ENCODE measurements around the gene AWAT2. TPM values are rescaled to one million over a fixed set of nuclear protein-coding genes. Genes with fewer than 3 reads are reported as not detected.

The AWAT2 gene
- total and polyA plus RNA-seq, 5 experiments from 2014 or later, result not detected

DNA sequence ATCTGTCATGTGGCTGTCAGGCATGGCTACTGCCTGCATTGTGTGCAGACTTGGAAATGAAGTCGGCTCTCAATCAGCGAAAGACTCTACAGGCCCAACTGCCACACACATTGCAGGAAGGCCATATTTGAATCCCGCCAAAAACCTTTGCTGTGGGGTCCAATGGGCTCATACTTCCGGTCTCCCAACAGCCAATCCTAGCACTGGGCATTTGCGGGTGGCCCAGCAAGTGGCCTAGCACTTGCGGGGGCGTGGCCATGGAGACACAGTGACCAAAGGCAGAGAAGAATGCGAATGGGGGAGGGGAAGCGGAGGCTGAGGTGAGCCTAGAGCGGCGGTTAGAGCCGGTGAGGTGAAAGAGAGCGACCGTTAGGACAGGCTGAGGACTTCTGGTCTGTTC lies 12.3 kb upstream of the AWAT2 start, which contains the start of gene OTUD6A:
Gene OTUD6A (plus strand): TSS at position 382 of the 400 bp plus-strand sequence. CDS start 68 bp downstream, outside the sequence.
- H3K27me3 Mint-ChIP-seq, result peaks cover 0 to 21% (median 9%) of the 10 kb centered on the region in 5 donors
- peaks cover 0 to 2% (median 0%) of the 10 kb centered on the region in 9 donors for H3K9me3 Mint-ChIP-seq
- no peak for ATAC-seq

GRCh38 chrX:70054391-70054790 lies 4.7 kb upstream of the AWAT2 start:
- no peak for DNase-seq
- no peaks in the 10 kb centered on the region for H3K4me1 Mint-ChIP-seq
- POLR2A ChIA-PET, result no interaction called here
- H3K36me3 Mint-ChIP-seq, result no peaks in the 10 kb centered on the region
- no peaks in the 10 kb centered on the region for H3K9me3 Mint-ChIP-seq
- H3K4me3 Mint-ChIP-seq, result no peak overlapping the region
- H3K27me3 Mint-ChIP-seq, result peaks cover 0 to 16% (median 0%) of the 10 kb centered on the region in 5 donors
- ATAC-seq, result no peak
- H3K27ac Mint-ChIP-seq, result no peak overlapping the region

More for the DNA sequence above, 12.3 kb upstream of the AWAT2 start, which contains the start of gene OTUD6A:
- POLR2A ChIA-PET, result no interaction called here
- H3K4me1 Mint-ChIP-seq, result no peaks in the 10 kb centered on the region
- H3K36me3 Mint-ChIP-seq, result no peaks in the 10 kb centered on the region
- no peak within 1 kb of the TSS for H3K27ac Mint-ChIP-seq
- no peak for DNase-seq
- no peak within 1 kb of the TSS for H3K4me3 Mint-ChIP-seq

GRCh38 chrX:70052895-70053615 lies 3.3 kb upstream of the AWAT2 start:
- no peak for DNase-seq
- no peak overlapping the region for H3K4me3 Mint-ChIP-seq
- H3K36me3 Mint-ChIP-seq, result no peaks in the 10 kb centered on the region
- no peaks in the 10 kb centered on the region for H3K9me3 Mint-ChIP-seq
- POLR2A ChIA-PET, result no interaction called here
- no peak for ATAC-seq
- H3K27ac Mint-ChIP-seq, result no peak overlapping the region
- H3K27me3 Mint-ChIP-seq, result peaks cover 0 to 19% (median 2%) of the 10 kb centered on the region in 5 donors
- no peaks in the 10 kb centered on the region for H3K4me1 Mint-ChIP-seq

GRCh38 chrX:70049406-70049805 lies 332 bp downstream of the AWAT2 start:
- Mint-ChIP-seq H3K4me1 (no peaks in the 10 kb centered on the region), H3K4me3 (no peak overlapping the region), H3K9me3 (no peaks in the 10 kb centered on the region), H3K27me3 (peaks cover 0 to 12% (median 0%) of the 10 kb centered on the region in 5 donors), H3K27ac (no peak overlapping the region), H3K36me3 (no peaks in the 10 kb centered on the region)
- DNase-seq (no peak), ATAC-seq (no peak)
- POLR2A ChIA-PET, result no interaction called here

- DNase-seq, result no peak
Measured at GRCh38 chrX:70046978-70047377, 2.8 kb downstream of the AWAT2 start.

DNA sequence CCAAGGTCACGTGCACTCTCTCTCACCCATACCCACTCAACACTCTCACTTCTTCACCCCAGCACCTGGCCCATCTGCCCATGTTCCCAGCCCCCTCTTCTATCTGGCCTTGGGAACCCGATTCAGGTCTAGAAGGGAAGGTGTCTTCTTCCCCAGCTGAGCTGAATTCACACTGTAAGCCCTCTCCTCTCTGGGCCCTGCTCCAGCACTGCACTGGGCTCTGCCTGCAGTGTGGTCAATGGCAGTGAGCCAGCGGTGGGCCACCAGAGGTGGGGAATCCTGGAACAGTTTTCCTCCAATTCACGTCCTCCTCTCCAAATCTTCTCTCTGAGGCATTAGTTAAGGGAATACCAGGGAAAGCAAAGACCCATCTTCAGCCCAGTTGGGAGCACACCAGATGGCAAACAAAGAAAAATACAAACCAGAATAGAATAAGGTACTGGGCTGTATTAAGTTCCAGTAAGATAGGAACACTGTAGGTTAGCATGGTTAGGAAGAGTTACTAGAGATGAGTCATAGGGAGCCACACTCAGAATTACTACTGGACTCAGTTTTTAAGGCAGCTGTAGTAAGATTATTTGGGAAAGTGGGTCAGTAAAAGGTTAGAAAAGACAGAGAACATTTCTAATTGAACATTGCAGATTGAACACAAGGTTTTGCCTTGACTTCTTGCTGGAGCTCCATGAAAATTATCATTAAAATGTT lies 5.0 kb downstream of the AWAT2 start:
- no peaks in the 10 kb centered on the region for H3K36me3 Mint-ChIP-seq
- no peaks in the 10 kb centered on the region for H3K9me3 Mint-ChIP-seq
- no peaks in the 10 kb centered on the region for H3K4me1 Mint-ChIP-seq
- POLR2A ChIA-PET, result no interaction called here
- peak overlapping the region in 1 of 10 donors; percentile 43 for H3K27ac Mint-ChIP-seq
- ATAC-seq (no peak), DNase-seq (no peak)
- peaks cover 0 to 10% (median 0%) of the 10 kb centered on the region in 5 donors for H3K27me3 Mint-ChIP-seq
- H3K4me3 Mint-ChIP-seq, result no peak overlapping the region

More at GRCh38 chrX:70046978-70047377, 2.8 kb downstream of the AWAT2 start:
- no peak for ATAC-seq
- no peak overlapping the region for H3K27ac Mint-ChIP-seq
- H3K9me3 Mint-ChIP-seq, result no peaks in the 10 kb centered on the region
- peaks cover 0 to 10% (median 0%) of the 10 kb centered on the region in 5 donors for H3K27me3 Mint-ChIP-seq
- no peak overlapping the region for H3K4me3 Mint-ChIP-seq
- H3K4me1 Mint-ChIP-seq, result no peaks in the 10 kb centered on the region
- H3K36me3 Mint-ChIP-seq, result no peaks in the 10 kb centered on the region
- POLR2A ChIA-PET, result no interaction called here

GRCh38 chrX:70043685-70044084 lies 6.1 kb downstream of the AWAT2 start:
- Mint-ChIP-seq H3K9me3 (no peaks in the 10 kb centered on the region), H3K4me3 (no peak overlapping the region), H3K27ac (no peak overlapping the region), H3K36me3 (no peaks in the 10 kb centered on the region), H3K27me3 (peaks cover 0 to 10% (median 0%) of the 10 kb centered on the region in 5 donors), H3K4me1 (no peaks in the 10 kb centered on the region)
- ATAC-seq, result no peak
- no peak for DNase-seq
- POLR2A ChIA-PET, result no interaction called here

GRCh38 chrX:70042399-70043371 lies 7.1 kb downstream of the AWAT2 start:
- POLR2A ChIA-PET, result no interaction called here
- ATAC-seq, result no peak
- DNase-seq, result no peak
- Mint-ChIP-seq H3K27me3 (peaks cover 0 to 3% (median 0%) of the 10 kb centered on the region in 5 donors), H3K36me3 (no peaks in the 10 kb centered on the region), H3K27ac (peak overlapping the region in 1 of 10 donors; percentile 83), H3K4me3 (no peak overlapping the region), H3K9me3 (no peaks in the 10 kb centered on the region), H3K4me1 (no peaks in the 10 kb centered on the region)

GRCh38 chrX:70041993-70042392 lies 7.7 kb downstream of the AWAT2 start:
- Mint-ChIP-seq H3K27me3 (peaks cover 0 to 3% (median 0%) of the 10 kb centered on the region in 5 donors), H3K27ac (no peak overlapping the region), H3K9me3 (no peaks in the 10 kb centered on the region), H3K36me3 (no peaks in the 10 kb centered on the region), H3K4me3 (no peak overlapping the region), H3K4me1 (no peaks in the 10 kb centered on the region)
- POLR2A ChIA-PET, result no interaction called here
- ATAC-seq (no peak), DNase-seq (no peak)

DNA sequence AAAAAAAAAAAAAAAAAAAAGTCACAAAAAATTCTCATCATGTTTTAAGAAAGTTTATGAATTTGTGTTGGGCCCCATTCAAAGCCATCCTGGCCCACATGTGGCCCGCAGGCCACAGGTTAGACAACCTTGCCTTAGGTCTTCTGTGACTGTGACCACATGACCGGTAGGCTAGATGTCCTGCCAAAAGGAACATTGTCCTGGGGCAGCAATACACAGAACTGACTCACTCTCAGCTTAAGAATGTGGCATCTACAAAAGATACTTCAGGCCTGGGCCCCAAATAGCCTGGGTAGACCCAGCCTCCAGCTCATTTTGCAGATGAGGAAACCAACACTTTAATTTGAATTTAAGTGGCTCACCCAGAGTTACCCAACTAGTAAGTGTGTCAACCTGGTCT lies 10.0 kb downstream of the AWAT2 start:
- Mint-ChIP-seq H3K27ac (no peak overlapping the region), H3K27me3 (peaks cover 0 to 3% (median 0%) of the 10 kb centered on the region in 5 donors), H3K9me3 (no peaks in the 10 kb centered on the region), H3K4me3 (no peak overlapping the region), H3K4me1 (no peaks in the 10 kb centered on the region), H3K36me3 (no peaks in the 10 kb centered on the region)
- ATAC-seq (no peak), DNase-seq (no peak)
- POLR2A ChIA-PET, result no interaction called here

- H3K27ac Mint-ChIP-seq, result no peak overlapping the region
- ATAC-seq, result no peak
- peaks cover 0 to 2% (median 0%) of the 10 kb centered on the region in 5 donors for H3K27me3 Mint-ChIP-seq
- H3K4me3 Mint-ChIP-seq, result no peak overlapping the region
- H3K36me3 Mint-ChIP-seq, result no peaks in the 10 kb centered on the region
- H3K4me1 Mint-ChIP-seq, result peaks cover 0 to 2% (median 0%) of the 10 kb centered on the region in 4 donors
- DNase-seq, result no peak
- no peaks in the 10 kb centered on the region for H3K9me3 Mint-ChIP-seq
- POLR2A ChIA-PET, result no interaction called here
Measured at GRCh38 chrX:70038951-70039350, 10.8 kb downstream of the AWAT2 start.

- H3K4me1 Mint-ChIP-seq, result peaks cover 0 to 3% (median 0%) of the 10 kb centered on the region in 4 donors
- no peaks in the 10 kb centered on the region for H3K36me3 Mint-ChIP-seq
- ATAC-seq (no peak), DNase-seq (no peak)
- H3K4me3 Mint-ChIP-seq, result no peak overlapping the region
- H3K27me3 Mint-ChIP-seq, result peaks cover 0 to 2% (median 0%) of the 10 kb centered on the region in 5 donors
- H3K27ac Mint-ChIP-seq, result no peak overlapping the region
- H3K9me3 Mint-ChIP-seq, result no peaks in the 10 kb centered on the region
- POLR2A ChIA-PET, result no interaction called here
Measured at GRCh38 chrX:70038515-70038914, 11.2 kb downstream of the AWAT2 start.

Measured in naive thymus-derived CD8-positive, alpha-beta T cell (primary cell).